Measurements from ENCODE around the gene TRAPPC4. TPM values are rescaled to one million over a fixed set of nuclear protein-coding genes. Genes with fewer than 3 reads are reported as not detected.
"Not testable (repeated sequence)": the region's sequence is repeated elsewhere in the genome, so short reads cannot be mapped to it uniquely, and the experiment has no call there.

The TRAPPC4 gene
- total RNA-seq, 1 experiment from 2014 or later, result 91.6 TPM

- no peak for DNase-seq
- H3K4me3 ChIP-seq, result no peak overlapping the region
- H3K9me3 ChIP-seq, result no peaks in the 10 kb centered on the region
- H3K36me3 ChIP-seq, result peaks cover 23% of the 10 kb centered on the region
- no peaks in the 10 kb centered on the region for H3K27me3 ChIP-seq
These were observed 8.4 kb downstream of the TRAPPC4 start for GRCh38 chr11:119026970-119027369.

GRCh38 chr11:119027561-119028345, 9.2 kb downstream of the TRAPPC4 start:
- DNase-seq, result no peak
- Histone ChIP-seq H3K4me3 (no peak overlapping the region), H3K27me3 (no peaks in the 10 kb centered on the region), H3K36me3 (peaks cover 16% of the 10 kb centered on the region), H3K9me3 (no peaks in the 10 kb centered on the region)

- H3K27me3 ChIP-seq, result no peaks in the 10 kb centered on the region
- H3K36me3 ChIP-seq, result peaks cover 10% of the 10 kb centered on the region
- H3K4me3 ChIP-seq, result no peak overlapping the region
- no peaks in the 10 kb centered on the region for H3K9me3 ChIP-seq
- DNase-seq, result no peak
These were observed 9.9 kb downstream of the TRAPPC4 start for GRCh38 chr11:119028346-119029068.

GRCh38 chr11:119029069-119029339, 10.4 kb downstream of the TRAPPC4 start:
- H3K9me3 ChIP-seq, result no peaks in the 10 kb centered on the region
- no peaks in the 10 kb centered on the region for H3K27me3 ChIP-seq
- H3K36me3 ChIP-seq, result peaks cover 5% of the 10 kb centered on the region
- no peak overlapping the region for H3K4me3 ChIP-seq
- DNase-seq, result no peak

GRCh38 chr11:119029340-119030028, 10.9 kb downstream of the TRAPPC4 start:
- Histone ChIP-seq H3K36me3 (peaks cover 4% of the 10 kb centered on the region), H3K9me3 (no peaks in the 10 kb centered on the region), H3K27me3 (no peaks in the 10 kb centered on the region), H3K4me3 (peak overlapping the region; percentile 77)
- DNase-seq, result no peak

- Histone ChIP-seq H3K9me3 (no peaks in the 10 kb centered on the region), H3K4me3 (peak overlapping the region; percentile 77), H3K36me3 (peaks cover 3% of the 10 kb centered on the region), H3K27me3 (no peaks in the 10 kb centered on the region)
- DNase-seq, result no peak
These were observed 11.4 kb downstream of the TRAPPC4 start for GRCh38 chr11:119030029-119030328.

GRCh38 chr11:119030329-119031047, 11.9 kb downstream of the TRAPPC4 start, which contains the start of gene SLC37A4:
Gene SLC37A4, minus strand, starts transcription at chr11:119030877.
- Histone ChIP-seq H3K9me3 (no peaks in the 10 kb centered on the region), H3K36me3 (no peaks in the 10 kb centered on the region; the same call in 1 of the 2 replicates), H3K4me3 (peak within 1 kb of the TSS; percentile 77), H3K27me3 (no peaks in the 10 kb centered on the region)
- peak; percentile 98 for DNase-seq

GRCh38 chr11:119031912-119032280, 13.3 kb downstream of the TRAPPC4 start:
- no peak for DNase-seq
- Histone ChIP-seq H3K27me3 (no peaks in the 10 kb centered on the region), H3K36me3 (no peaks in the 10 kb centered on the region; the same call in 1 of the 2 replicates), H3K4me3 (no peak overlapping the region), H3K9me3 (no peaks in the 10 kb centered on the region)

- not testable (repeated sequence) for H3K27me3 ChIP-seq, H3K36me3 ChIP-seq, DNase-seq, H3K9me3 ChIP-seq, H3K4me3 ChIP-seq
These were observed 14.9 kb downstream of the TRAPPC4 start for GRCh38 chr11:119033421-119033820.

- H3K36me3 ChIP-seq, result no peaks in the 10 kb centered on the region
- H3K9me3 ChIP-seq, result no peaks in the 10 kb centered on the region
- no peak overlapping the region for H3K4me3 ChIP-seq
- no peak for DNase-seq
- no peaks in the 10 kb centered on the region for H3K27me3 ChIP-seq
These were observed 16.2 kb downstream of the TRAPPC4 start for GRCh38 chr11:119034813-119035212.

- Histone ChIP-seq H3K27me3 (no peaks in the 10 kb centered on the region), H3K4me3 (no peak overlapping the region), H3K36me3 (no peaks in the 10 kb centered on the region), H3K9me3 (no peaks in the 10 kb centered on the region)
- no peak for DNase-seq
These were observed 20.3 kb downstream of the TRAPPC4 start for GRCh38 chr11:119038884-119039283.

GRCh38 chr11:119039471-119039870, 20.9 kb downstream of the TRAPPC4 start:
- H3K9me3 ChIP-seq, H3K36me3 ChIP-seq, H3K4me3 ChIP-seq, H3K27me3 ChIP-seq, DNase-seq: not testable (repeated sequence)

- H3K9me3 ChIP-seq, result no peaks in the 10 kb centered on the region
- no peak overlapping the region for H3K4me3 ChIP-seq
- peaks cover 8% of the 10 kb centered on the region for H3K36me3 ChIP-seq
- no peaks in the 10 kb centered on the region for H3K27me3 ChIP-seq
- no peak for DNase-seq
These were observed 23.4 kb downstream of the TRAPPC4 start for GRCh38 chr11:119041821-119042514.

GRCh38 chr11:119042927-119043326, 24.4 kb downstream of the TRAPPC4 start:
- H3K36me3 ChIP-seq, result peaks cover 17% of the 10 kb centered on the region
- H3K27me3 ChIP-seq, result no peaks in the 10 kb centered on the region
- H3K9me3 ChIP-seq, result no peaks in the 10 kb centered on the region
- no peak for DNase-seq
- H3K4me3 ChIP-seq, result no peak overlapping the region

- Histone ChIP-seq H3K4me3 (no peak overlapping the region), H3K27me3 (no peaks in the 10 kb centered on the region), H3K36me3 (peaks cover 24% of the 10 kb centered on the region), H3K9me3 (no peaks in the 10 kb centered on the region)
- DNase-seq, result no peak
These were observed 26.1 kb downstream of the TRAPPC4 start for GRCh38 chr11:119044708-119045107.

- Histone ChIP-seq H3K27me3 (no peaks in the 10 kb centered on the region), H3K9me3 (no peaks in the 10 kb centered on the region), H3K4me3 (no peak overlapping the region), H3K36me3 (peaks cover 37% of the 10 kb centered on the region)
- DNase-seq, result no peak
These were observed 27.9 kb downstream of the TRAPPC4 start for GRCh38 chr11:119046489-119046888.

Measured in MG63 (cell line).